GM18868 (cell line): ENCODE results near the gene NPIPA3.
"Not testable (repeated sequence)": the region's sequence is repeated elsewhere in the genome, so short reads cannot be mapped to it uniquely, and the experiment has no call there.

Source experiments
- ATAC-seq: cut with Tn5 transposase; IDR thresholded peaks from one replicate; pipeline ENCODE4 v1.9.1; 2021; ENCODE audit warnings: mild to moderate bottlenecking, moderate library complexity; ENCODE audit not compliant: unreplicated experiment

The NPIPA3 gene

DNA sequence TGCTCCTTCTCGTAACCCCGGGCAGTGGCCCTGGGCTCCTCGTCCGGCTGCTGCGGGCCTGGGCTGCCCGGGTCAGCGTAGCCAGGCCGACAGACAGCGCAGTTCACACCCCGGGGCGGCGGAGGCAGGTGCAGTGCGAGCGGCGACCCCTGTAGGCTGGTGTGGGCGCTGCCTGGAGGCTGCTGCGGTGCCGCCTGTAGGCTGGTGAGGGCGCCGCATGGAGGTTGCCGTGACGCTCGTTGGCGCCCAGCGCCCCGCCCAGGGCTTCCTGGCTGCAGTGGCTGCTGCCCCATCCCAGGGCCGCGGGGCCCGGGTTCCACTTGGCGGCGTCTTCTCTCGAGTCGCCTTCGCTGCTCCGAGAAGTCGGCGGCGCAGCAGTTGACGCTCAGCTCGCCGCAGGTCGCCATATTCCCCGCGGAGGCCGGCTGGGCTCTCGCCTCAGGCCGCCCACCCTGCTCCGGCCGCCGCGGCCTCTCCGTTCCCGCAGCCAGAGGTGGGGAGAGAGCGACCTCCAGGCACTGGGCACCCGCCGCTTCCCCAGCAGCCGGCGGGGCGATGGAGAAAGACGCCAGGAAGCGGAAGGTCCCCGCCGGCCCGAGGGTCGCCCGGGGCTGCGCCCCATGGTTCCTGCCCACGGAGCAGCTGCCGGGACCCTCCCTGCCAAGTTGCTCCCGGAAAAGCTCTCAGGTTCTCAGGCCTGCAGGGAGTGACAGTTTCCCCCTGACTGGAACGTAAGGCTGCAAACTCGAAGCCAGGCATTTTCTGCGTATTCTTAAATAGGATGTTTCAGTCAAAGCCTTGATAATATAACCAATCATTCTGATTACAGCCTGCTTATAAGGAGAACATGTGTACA, 39.3 kb downstream of the NPIPA3 start, which contains the start of gene NPIPA2:
Gene NPIPA2 (plus strand): TSS at position 261 of the 856 bp plus-strand sequence. CDS start 5,533 bp downstream, outside the sequence.
- ATAC-seq: peak; percentile 99

- ATAC-seq: not testable (repeated sequence)
Observed at GRCh38 chr16:14773654-14774053, 70.4 kb downstream of the NPIPA3 start.

DNA sequence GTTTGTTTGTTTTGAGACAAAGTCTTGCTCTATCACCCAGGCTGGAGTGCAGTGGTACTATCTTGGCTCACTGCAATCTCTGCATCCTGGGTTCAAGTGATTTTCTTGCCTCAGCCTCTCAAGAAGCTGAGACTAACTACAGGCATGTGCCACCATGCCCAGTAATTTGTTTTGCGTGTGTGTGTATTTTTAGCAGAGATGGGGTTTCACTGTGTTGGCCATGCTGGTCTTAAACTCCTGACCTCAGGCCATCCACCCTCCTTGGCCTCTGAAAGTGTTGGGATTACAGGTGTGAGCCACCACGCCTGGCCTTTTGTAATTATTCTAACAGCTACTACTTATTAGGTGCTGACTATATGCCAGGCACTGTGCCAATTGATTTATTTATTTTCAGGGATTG, 72.4 kb downstream of the NPIPA3 start:
- not testable (repeated sequence) for ATAC-seq
